OCI-LY7 (cell line): ENCODE measurements around the gene PLAC1. TPM values are rescaled to one million over a fixed set of nuclear protein-coding genes. Genes with fewer than 3 reads are reported as not detected.

Experiments used
- BruUV-seq: library from RNA; stranded (reverse); fragments of 400-500 nt; replicated peaks from 2 replicates; lab custom pipeline; 2021; lab: Mats Ljungman, UMichigan
- CTCF ChIA-PET: fragments of 300-600 bp; sonication (Branson Sonifier 250); formaldehyde crosslinking; loops from one replicate; lab custom pipeline; 2022; ENCODE audit warnings: antibody characterized with exemption; ENCODE audit not compliant: unreplicated experiment; lab: Charles Lee
- POLR2A ChIA-PET: fragments of 300-600 bp; sonication (Branson Sonifier 250); formaldehyde crosslinking; loops from one replicate; lab custom pipeline; 2022; ENCODE audit warnings: antibody characterized with exemption; lab: Charles Lee
- DNase-seq: peaks from one replicate; pipeline ENCODE4 v3.0.0-alpha.2; 2015; ENCODE audit warnings: low spot score
- H2AFZ ChIP-seq: fragments of 200-600 bp; sonication (generic), shearing (Covaris generic); 2 replicates; pipeline ENCODE4 v1.6.1; 2014; ENCODE audit warnings: mild to moderate bottlenecking, antibody characterized with exemption, low read length, moderate library complexity
- H3K27ac ChIP-seq: fragments of 200-600 bp; sonication (generic); 2 replicates; pipeline ENCODE4 v1.5.1; 2014; ENCODE audit warnings: mixed run types, low read depth, mild to moderate bottlenecking, moderate library complexity, low read length, inconsistent platforms; ENCODE audit not compliant: poor library complexity, severe bottlenecking
- H3K36me3 ChIP-seq: fragments of 200-600 bp; sonication (generic); 2 replicates; pipeline ENCODE4 v1.6.1; 2014; ENCODE audit warnings: mild to moderate bottlenecking, antibody characterized with exemption, low read length, moderate library complexity, mixed read lengths; ENCODE audit not compliant: insufficient read depth
- H3K4me1 ChIP-seq: fragments of 200-600 bp; sonication (generic); 2 replicates; pipeline ENCODE4 v1.5.1; 2014; ENCODE audit warnings: mild to moderate bottlenecking, low read length; ENCODE audit not compliant: insufficient read depth, poor library complexity, severe bottlenecking
- H3K4me2 ChIP-seq: fragments of 200-600 bp; sonication (generic); 2 replicates; pipeline ENCODE4 v1.6.1; 2014; ENCODE audit warnings: mild to moderate bottlenecking, low read length
- H3K4me3 ChIP-seq: fragments of 200-600 bp; sonication (generic); 2 replicates; pipeline ENCODE4 v1.5.1; 2014; ENCODE audit warnings: mild to moderate bottlenecking, low read depth, low read length; ENCODE audit not compliant: poor library complexity, severe bottlenecking
- H3K79me2 ChIP-seq: fragments of 200-600 bp; sonication (generic); 2 replicates; pipeline ENCODE4 v1.6.1; 2016; ENCODE audit warnings: low read depth, mild to moderate bottlenecking, low read length, moderate library complexity, mixed read lengths; ENCODE audit not compliant: insufficient read depth
- H3K9me2 ChIP-seq: fragments of 200-600 bp; sonication (generic); 2 replicates; pipeline ENCODE4 v1.6.1; 2016; ENCODE audit warnings: mild to moderate bottlenecking, low read length, mixed read lengths; ENCODE audit not compliant: insufficient read depth
- H3K9me3 ChIP-seq: fragments of 200-600 bp; sonication (generic); 2 replicates; pipeline ENCODE4 v1.6.1; 2014; ENCODE audit warnings: mild to moderate bottlenecking, mixed run types, low read length, mixed read lengths
- H4K20me1 ChIP-seq: fragments of 200-600 bp; sonication (generic); 2 replicates; pipeline ENCODE4 v1.6.1; 2014; ENCODE audit warnings: mild to moderate bottlenecking, antibody characterized with exemption, low read length, moderate library complexity, mixed read lengths; ENCODE audit not compliant: insufficient read depth
- EZH2phosphoT487 ChIP-seq: fragments of 200-600 bp; sonication (generic); IDR thresholded peaks from 2 replicates; pipeline ENCODE4 v1.6.1; 2018; ENCODE audit warnings: low read depth, borderline replicate concordance, mild to moderate bottlenecking, mixed run types, antibody characterized with exemption, low read length, moderate library complexity, mixed read lengths
- intact Hi-C: fragments of 100-400 bp; cut with micrococcal nuclease; formaldehyde crosslinking; loops from one replicate; pipeline ENCODE4 v1.10.0; 2022; ENCODE audit not compliant: unreplicated experiment
- total RNA-seq, 2 experiments: library from RNA; depleted of rRNA in 1 of 2; stranded (reverse); fragments of >200 nt in 1 of 2; shearing (Covaris generic) in 1 of 2; gene quantifications; 2 replicates each; pipeline ENCODE4 v1.2.3, GENCODE V29; 2014 to 2022
- TF ChIP-seq, protein P1 (sequence below): fragments of 200-600 bp; sonication (generic); conservative IDR thresholded peaks from 2 replicates; pipeline ENCODE4 v1.5.1; 2014; ENCODE audit warnings: mild to moderate bottlenecking, antibody characterized with exemption, low read length, moderate library complexity, mixed read lengths

The PLAC1 gene
- total RNA-seq, 2 experiments from 2014 or later, result 0.28 TPM; not detected in 1

DNA sequence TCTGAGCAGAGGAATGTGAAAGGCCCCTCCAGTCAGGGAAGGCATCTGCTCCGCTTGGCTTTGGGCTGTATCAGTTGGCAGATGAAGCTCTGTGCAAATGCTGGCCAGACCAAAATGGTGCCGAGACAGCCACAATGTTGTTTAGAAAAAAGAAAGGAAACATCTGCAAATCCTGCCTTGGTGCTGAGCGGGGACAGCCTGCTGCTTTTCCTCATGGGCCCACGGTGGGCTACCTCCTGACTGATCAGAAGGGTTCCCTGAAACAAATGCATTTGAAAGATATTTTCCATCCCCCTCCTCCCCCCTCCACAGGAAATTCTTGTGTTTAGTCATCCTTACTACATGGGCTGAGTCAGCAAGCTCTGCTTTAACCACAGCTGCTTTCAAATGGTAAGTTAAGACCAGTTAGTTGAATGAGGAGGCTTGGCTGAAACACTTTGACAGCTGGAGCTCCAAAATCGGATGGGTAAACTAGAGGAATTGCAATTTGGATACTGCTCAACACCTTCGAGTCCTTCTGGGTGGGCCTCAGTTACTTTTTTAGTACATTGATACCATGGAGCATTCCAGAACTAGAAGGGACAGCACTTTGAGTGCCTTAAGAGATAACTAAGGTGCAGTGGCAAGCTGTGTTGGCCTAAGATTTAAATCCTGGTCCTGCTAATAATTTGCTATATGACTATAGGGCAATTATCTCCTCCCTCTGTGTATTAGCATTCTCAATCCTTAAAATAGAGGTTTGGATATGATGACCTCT is 36.0 kb downstream of the PLAC1 start:
- Histone ChIP-seq H3K4me1 (no peaks in the 10 kb centered on the region), H4K20me1 (no peaks in the 10 kb centered on the region), H3K4me2 (no peak overlapping the region), H2AFZ (no peak overlapping the region), H3K27ac (no peak overlapping the region), H3K9me2 (no peaks in the 10 kb centered on the region), H3K79me2 (no peaks in the 10 kb centered on the region), H3K9me3 (no peaks in the 10 kb centered on the region), H3K36me3 (no peaks in the 10 kb centered on the region), H3K4me3 (no peak overlapping the region)
- CTCF ChIA-PET, result interaction anchor here (0.6 kb wide), 1 partner anchor 139 kb away, joined by 3 read pairs; no protein-coding TSS in a partner anchor
- POLR2A ChIA-PET, result no interaction called here
- no TSS peak for BruUV-seq
- intact Hi-C loops, result no loop called here
- DNase-seq, result no peak
- no peak for TF ChIP-seq EZH2phosphoT487
- TF ChIP-seq, protein P1, sequence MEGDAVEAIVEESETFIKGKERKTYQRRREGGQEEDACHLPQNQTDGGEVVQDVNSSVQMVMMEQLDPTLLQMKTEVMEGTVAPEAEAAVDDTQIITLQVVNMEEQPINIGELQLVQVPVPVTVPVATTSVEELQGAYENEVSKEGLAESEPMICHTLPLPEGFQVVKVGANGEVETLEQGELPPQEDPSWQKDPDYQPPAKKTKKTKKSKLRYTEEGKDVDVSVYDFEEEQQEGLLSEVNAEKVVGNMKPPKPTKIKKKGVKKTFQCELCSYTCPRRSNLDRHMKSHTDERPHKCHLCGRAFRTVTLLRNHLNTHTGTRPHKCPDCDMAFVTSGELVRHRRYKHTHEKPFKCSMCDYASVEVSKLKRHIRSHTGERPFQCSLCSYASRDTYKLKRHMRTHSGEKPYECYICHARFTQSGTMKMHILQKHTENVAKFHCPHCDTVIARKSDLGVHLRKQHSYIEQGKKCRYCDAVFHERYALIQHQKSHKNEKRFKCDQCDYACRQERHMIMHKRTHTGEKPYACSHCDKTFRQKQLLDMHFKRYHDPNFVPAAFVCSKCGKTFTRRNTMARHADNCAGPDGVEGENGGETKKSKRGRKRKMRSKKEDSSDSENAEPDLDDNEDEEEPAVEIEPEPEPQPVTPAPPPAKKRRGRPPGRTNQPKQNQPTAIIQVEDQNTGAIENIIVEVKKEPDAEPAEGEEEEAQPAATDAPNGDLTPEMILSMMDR, result no peak

DNA sequence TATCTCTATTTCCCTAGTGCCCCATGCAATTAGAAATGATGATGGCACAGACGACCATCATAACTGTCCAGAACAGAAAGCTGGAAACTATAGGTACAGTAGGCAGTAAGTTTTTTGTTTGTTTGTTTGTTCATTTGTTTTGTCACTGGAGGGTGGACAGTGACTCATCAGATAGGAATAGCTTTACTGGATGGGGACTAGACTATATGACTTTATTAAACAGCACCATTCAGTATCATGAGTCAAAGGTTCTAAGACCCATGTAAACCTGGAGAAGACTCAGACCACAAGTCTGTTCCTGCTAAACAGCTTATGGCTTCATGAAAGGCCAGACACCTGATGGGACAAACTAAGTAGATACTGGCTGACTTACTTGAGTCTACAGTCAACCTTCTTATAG is 38.4 kb downstream of the PLAC1 start:
- Histone ChIP-seq H3K27ac (no peak overlapping the region), H3K4me3 (no peak overlapping the region), H4K20me1 (no peaks in the 10 kb centered on the region), H3K79me2 (no peaks in the 10 kb centered on the region), H3K9me2 (no peaks in the 10 kb centered on the region), H3K9me3 (no peaks in the 10 kb centered on the region), H3K36me3 (no peaks in the 10 kb centered on the region), H3K4me1 (no peaks in the 10 kb centered on the region), H3K4me2 (no peak overlapping the region), H2AFZ (no peak overlapping the region)
- intact Hi-C loops, result no loop called here
- DNase-seq, result no peak
- CTCF ChIA-PET, result no interaction called here
- POLR2A ChIA-PET, result interaction anchor here (0.6 kb wide), 1 partner anchor 297 kb away, joined by 3 read pairs; no protein-coding TSS in a partner anchor
- TF ChIP-seq EZH2phosphoT487, result no peak
- TF ChIP-seq, protein P1, result no peak
- BruUV-seq, result no TSS peak

DNA sequence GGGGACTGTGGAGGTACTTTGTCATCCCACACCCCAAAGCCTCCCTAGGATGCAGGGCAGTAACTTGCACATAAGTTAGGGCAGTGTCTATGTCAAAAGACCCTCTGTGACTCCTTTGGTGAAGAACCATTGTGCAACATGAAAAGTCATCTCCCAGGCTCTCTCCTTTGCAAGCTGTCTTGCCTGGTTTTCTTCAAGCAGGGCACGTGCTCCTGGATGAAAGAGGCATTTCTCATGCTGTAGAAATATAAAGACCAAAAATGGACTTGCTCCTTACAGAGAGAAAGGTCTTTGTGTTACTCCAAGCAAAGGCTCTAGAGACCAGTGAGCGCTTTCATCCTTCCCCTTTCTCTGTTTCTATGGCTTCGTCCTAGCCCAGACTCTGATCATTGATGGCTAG is 44.9 kb downstream of the PLAC1 start:
- intact Hi-C loops, result no loop called here
- Histone ChIP-seq H3K36me3 (no peaks in the 10 kb centered on the region), H3K9me3 (no peaks in the 10 kb centered on the region), H3K9me2 (no peaks in the 10 kb centered on the region), H4K20me1 (no peaks in the 10 kb centered on the region), H3K79me2 (no peaks in the 10 kb centered on the region), H3K4me2 (no peak overlapping the region), H3K4me3 (no peak overlapping the region), H2AFZ (no peak overlapping the region), H3K27ac (no peak overlapping the region), H3K4me1 (no peaks in the 10 kb centered on the region)
- BruUV-seq, result no TSS peak
- no peak for DNase-seq
- POLR2A ChIA-PET, result no interaction called here
- CTCF ChIA-PET, result no interaction called here
- TF ChIP-seq EZH2phosphoT487, result no peak
